HL-60/S4 (cell line): ENCODE measurements around the gene DAAM1.

Experiments used
- in situ Hi-C: fragments of 300-500 bp; cut with MboI; formaldehyde crosslinking; loops from 2 replicates; pipeline ENCODE4 v1.14.3; 2022; ENCODE audit warnings: low sequenced_read_pairs

Gene DAAM1

GRCh38 chr14:59336098-59336497 is 147.6 kb downstream of the DAAM1 start:
- in situ Hi-C loops: no loop called here

GRCh38 chr14:59336706-59337105 is 148.2 kb downstream of the DAAM1 start:
- in situ Hi-C loops: no loop called here

GRCh38 chr14:59337141-59337611 is 148.7 kb downstream of the DAAM1 start:
- in situ Hi-C loops: no loop called here

- in situ Hi-C loops: no loop called here
Measured at GRCh38 chr14:59338761-59339160, 150.3 kb downstream of the DAAM1 start.

GRCh38 chr14:59339524-59340330 is 151.3 kb downstream of the DAAM1 start:
- in situ Hi-C loops: no loop called here

- in situ Hi-C loops: no loop called here
Measured at GRCh38 chr14:59341858-59342477, 153.5 kb downstream of the DAAM1 start.

GRCh38 chr14:59342516-59343484 is 154.3 kb downstream of the DAAM1 start:
- in situ Hi-C loops: no loop called here

- in situ Hi-C loops: no loop called here
Measured at GRCh38 chr14:59343585-59343984, 155.1 kb downstream of the DAAM1 start.

GRCh38 chr14:59344016-59344415 is 155.5 kb downstream of the DAAM1 start:
- in situ Hi-C loops: no loop called here

- in situ Hi-C loops: no loop called here
Measured at GRCh38 chr14:59344691-59345455, 156.4 kb downstream of the DAAM1 start.

- in situ Hi-C loops: no loop called here
Measured at GRCh38 chr14:59346329-59346728, 157.9 kb downstream of the DAAM1 start.

- in situ Hi-C loops: no loop called here
Measured at GRCh38 chr14:59346796-59347510, 158.5 kb downstream of the DAAM1 start.

GRCh38 chr14:59347511-59347900 is 159.0 kb downstream of the DAAM1 start:
- in situ Hi-C loops: no loop called here

- in situ Hi-C loops: no loop called here
Measured at GRCh38 chr14:59347915-59348314, 159.4 kb downstream of the DAAM1 start.

GRCh38 chr14:59349258-59349701 is 160.8 kb downstream of the DAAM1 start:
- in situ Hi-C loops: no loop called here

GRCh38 chr14:59352961-59353360 is 164.5 kb downstream of the DAAM1 start:
- in situ Hi-C loops: no loop called here

- in situ Hi-C loops: no loop called here
Measured at GRCh38 chr14:59354666-59355065, 166.2 kb downstream of the DAAM1 start.

GRCh38 chr14:59355091-59355490 is 166.6 kb downstream of the DAAM1 start:
- in situ Hi-C loops: no loop called here

GRCh38 chr14:59356312-59356711 is 167.8 kb downstream of the DAAM1 start:
- in situ Hi-C loops: no loop called here

- in situ Hi-C loops: no loop called here
Measured at GRCh38 chr14:59356767-59357166, 168.3 kb downstream of the DAAM1 start.
